H1 (cell line): ENCODE measurements around the gene MYO5B. TPM values are rescaled to one million over a fixed set of nuclear protein-coding genes. Genes with fewer than 3 reads are reported as not detected.

Experiments used
- CTCF ChIA-PET: fragments of 300-600 bp; sonication (Branson Sonifier 250); formaldehyde crosslinking; loops from one replicate; lab custom pipeline; 2021; ENCODE audit not compliant: partially characterized antibody; lab: Charles Lee
- POLR2A ChIA-PET: fragments of 300-600 bp; sonication (Branson Sonifier 250); formaldehyde crosslinking; loops from one replicate; lab custom pipeline; 2021; ENCODE audit warnings: inconsistent platforms; ENCODE audit not compliant: partially characterized antibody; lab: Charles Lee
- DNase-seq, 2 experiments: peaks; one replicate each; pipeline versions ENCODE4 v3.0.0 to v3.0.0-alpha.2; 2010 to 2022; ENCODE audit warnings: low spot score in 2 of 2, low read depth in 1 of 2, mixed read lengths in 1 of 2
- FAIRE-seq: peaks from 2 replicates; lab custom pipeline; 2011; peaks lifted over from hg19 to GRCh38; lab: Jason Lieb, UNC
- H2AFZ ChIP-seq: 2 replicates; pipeline ENCODE4 v1.8.1; 2012; ENCODE audit warnings: low read length, inconsistent platforms
- H2AK5ac ChIP-seq: 2 replicates; pipeline ENCODE4 v1.6.1; 2013; ENCODE audit warnings: low read depth, low read length
- H2BK120ac ChIP-seq: replicated peaks from 2 replicates; pipeline ENCODE3; 2013; ENCODE audit warnings: low read depth, low read length, inconsistent platforms
- H2BK12ac ChIP-seq: 2 replicates; pipeline ENCODE4 v1.6.1; 2013; ENCODE audit warnings: low read depth, low read length
- H2BK15ac ChIP-seq: 2 replicates; pipeline ENCODE4 v1.6.1; 2013; ENCODE audit warnings: low read length
- H2BK20ac ChIP-seq: 2 replicates; pipeline ENCODE4 v1.6.1; 2013; ENCODE audit warnings: low read length
- H2BK5ac ChIP-seq: 2 replicates; pipeline ENCODE4 v1.6.1; 2013; ENCODE audit warnings: low read depth, low read length
- H3K14ac ChIP-seq: 2 replicates; pipeline ENCODE4 v1.6.1; 2013; ENCODE audit warnings: inconsistent platforms; ENCODE audit not compliant: insufficient read length
- H3K18ac ChIP-seq: 2 replicates; pipeline ENCODE4 v1.6.1; 2013; ENCODE audit warnings: low read length; ENCODE audit errors: extremely low read depth
- H3K23ac ChIP-seq: 2 replicates; pipeline ENCODE4 v1.6.1; 2013; ENCODE audit warnings: inconsistent platforms; ENCODE audit not compliant: insufficient read length
- H3K23me2 ChIP-seq: 2 replicates; pipeline ENCODE4 v1.6.1; 2013; ENCODE audit warnings: low read depth, low read length
- H3K27ac ChIP-seq: 2 replicates; pipeline ENCODE4 v1.6.1; 2011; ENCODE audit warnings: low read depth, low read length, inconsistent platforms
- H3K27me3 ChIP-seq, 4 experiments: replicated peaks in 1 of 4; 1 replicate in 1 of 4; 2 replicates in 3 of 4; pipeline versions ENCODE4 v1.6.1 to v1.8.1; 2011 to 2013; ENCODE audit warnings: low read length in 3 of 4, mild to moderate bottlenecking in 3 of 4, inconsistent platforms in 2 of 4, mixed read lengths in 2 of 4, moderate library complexity in 1 of 4; ENCODE audit not compliant: control insufficient read depth in 3 of 4, insufficient read depth in 3 of 4; ENCODE audit errors: extremely low read depth in 1 of 4
- H3K36me3 ChIP-seq, 4 experiments: 2 replicates each; pipeline versions ENCODE4 v1.6.1 to v1.8.1; 2011 to 2013; ENCODE audit warnings: mild to moderate bottlenecking in 4 of 4, low read length in 3 of 4, moderate library complexity in 2 of 4, control low read depth in 1 of 4, inconsistent platforms in 1 of 4; ENCODE audit not compliant: insufficient read depth in 4 of 4, control insufficient read depth in 2 of 4
- H3K4ac ChIP-seq: replicated peaks from 2 replicates; pipeline ENCODE3; 2013; ENCODE audit warnings: low read length, low read depth, mixed read lengths, inconsistent platforms; ENCODE audit not compliant: insufficient read length
- H3K4me1 ChIP-seq, 4 experiments: replicated peaks in 1 of 4; 1 replicate in 1 of 4; 2 replicates in 3 of 4; pipeline versions ENCODE4 v1.6.1 to v1.8.1; 2011 to 2013; ENCODE audit warnings: low read length in 3 of 4, inconsistent platforms in 2 of 4, mixed read lengths in 1 of 4; ENCODE audit not compliant: insufficient read depth in 4 of 4, control insufficient read depth in 3 of 4
- H3K4me2 ChIP-seq, 2 experiments: 2 replicates each; pipeline versions ENCODE4 v1.6.1 to v1.8.1; 2011 to 2013; ENCODE audit warnings: low read depth in 2 of 2, low read length in 2 of 2, control low read depth in 1 of 2, inconsistent platforms in 1 of 2, mild to moderate bottlenecking in 1 of 2; ENCODE audit not compliant: insufficient read depth in 1 of 2
- H3K4me3 ChIP-seq, 4 experiments: fragments of 200-600, 300-600 bp in 1 of 4; sonication (generic), shearing (Covaris generic), sonication (Bioruptor Twin) in 1 of 4; 2 replicates each; pipeline versions ENCODE4 v1.5.1 to v1.8.1; 2011 to 2016; ENCODE audit warnings: low read length in 4 of 4, low read depth in 3 of 4, control low read depth in 2 of 4, inconsistent platforms in 2 of 4, mild to moderate bottlenecking in 2 of 4, mixed read lengths in 1 of 4, moderate library complexity in 1 of 4; ENCODE audit not compliant: insufficient read depth in 2 of 4; ENCODE audit errors: extremely low read depth in 1 of 4
- H3K56ac ChIP-seq: replicated peaks from 2 replicates; pipeline ENCODE3; 2013; ENCODE audit warnings: low read depth, mild to moderate bottlenecking, mixed read lengths, low read length, inconsistent platforms; ENCODE audit not compliant: insufficient read length
- H3K79me1 ChIP-seq: 2 replicates; pipeline ENCODE4 v1.6.1; 2013; ENCODE audit warnings: low read depth, low read length, control low read depth
- H3K79me2 ChIP-seq, 2 experiments: 2 replicates each; pipeline versions ENCODE4 v1.6.1 to v1.8.1; 2012 to 2013; ENCODE audit warnings: low read length in 2 of 2, mild to moderate bottlenecking in 2 of 2, inconsistent platforms in 1 of 2; ENCODE audit not compliant: insufficient read depth in 2 of 2, control insufficient read depth in 1 of 2
- H3K9ac ChIP-seq, 4 experiments: replicated peaks in 1 of 4; 1 replicate in 1 of 4; 2 replicates in 3 of 4; pipeline versions ENCODE4 v1.6.1 to v1.8.1; 2011 to 2013; ENCODE audit warnings: low read depth in 3 of 4, low read length in 3 of 4, control low read depth in 2 of 4, mild to moderate bottlenecking in 2 of 4, moderate library complexity in 2 of 4, inconsistent platforms in 1 of 4; ENCODE audit errors: extremely low read depth in 1 of 4
- H3K9me3 ChIP-seq, 2 experiments: 2 replicates each; pipeline versions ENCODE4 v1.6.1 to v1.8.1; 2012 to 2013; ENCODE audit warnings: mild to moderate bottlenecking in 2 of 2, moderate library complexity in 2 of 2, control low read depth in 1 of 2, inconsistent platforms in 1 of 2, low read depth in 1 of 2, low read length in 1 of 2, mixed read lengths in 1 of 2; ENCODE audit not compliant: insufficient read depth in 2 of 2
- H4K20me1 ChIP-seq, 2 experiments: replicated peaks in 1 of 2; 2 replicates each; pipeline versions ENCODE3 to v1.8.1; 2011 to 2013; ENCODE audit warnings: inconsistent platforms in 2 of 2, low read length in 2 of 2, mild to moderate bottlenecking in 1 of 2; ENCODE audit not compliant: insufficient read depth in 2 of 2, control insufficient read depth in 1 of 2
- H4K5ac ChIP-seq: 2 replicates; pipeline ENCODE4 v1.6.1; 2013; ENCODE audit warnings: low read length, low read depth, mixed read lengths, inconsistent platforms; ENCODE audit not compliant: insufficient read length
- H4K8ac ChIP-seq: 2 replicates; pipeline ENCODE4 v1.8.0; 2013; ENCODE audit warnings: mild to moderate bottlenecking, moderate library complexity, low read length, inconsistent platforms; ENCODE audit not compliant: insufficient read depth; ENCODE audit errors: extremely low read depth
- H4K91ac ChIP-seq: replicated peaks from 2 replicates; pipeline ENCODE3; 2013; ENCODE audit warnings: low read length, mixed read lengths, inconsistent platforms; ENCODE audit not compliant: insufficient read length
- CTBP2 ChIP-seq: IDR thresholded peaks from 2 replicates; pipeline ENCODE4 v1.7.0; 2011; ENCODE audit warnings: borderline replicate concordance, mild to moderate bottlenecking, moderate library complexity, mixed read lengths, low read length; ENCODE audit not compliant: insufficient read depth, insufficient read length
- CTCF ChIP-seq, 3 experiments: IDR thresholded peaks; 1 replicate in 2 of 3; 2 replicates in 1 of 3; pipeline versions ENCODE4 v1.5.1 to v1.6.1; 2011; ENCODE audit warnings: low read length in 3 of 3, mild to moderate bottlenecking in 3 of 3, inconsistent platforms in 2 of 3, low read depth in 1 of 3, moderate library complexity in 1 of 3; ENCODE audit not compliant: insufficient read depth in 1 of 3; ENCODE audit errors: control extremely low read depth in 1 of 3
- E2F6 ChIP-seq: IDR thresholded peaks from 2 replicates; pipeline ENCODE4 v1.6.1; 2012; ENCODE audit warnings: inconsistent platforms
- EGR1 ChIP-seq: IDR thresholded peaks from 2 replicates; pipeline ENCODE4 v1.6.1; 2011; ENCODE audit warnings: low read depth, low read length, borderline replicate concordance
- RAD21 ChIP-seq, 2 experiments: IDR thresholded peaks in 1 of 2; conservative IDR thresholded peaks in 1 of 2; 2 replicates each; pipeline ENCODE4 v1.6.1; 2011; ENCODE audit warnings: low read depth in 2 of 2, low read length in 2 of 2, improper control_type of control experiment in 1 of 2, inconsistent platforms in 1 of 2, mild to moderate bottlenecking in 1 of 2, moderate library complexity in 1 of 2
- TAF1 ChIP-seq: IDR thresholded peaks from 2 replicates; pipeline ENCODE4 v1.6.1; 2011; ENCODE audit warnings: mild to moderate bottlenecking, low read depth, low read length
- WGBS, 2 experiments: shearing (Covaris generic) in 1 of 2; methylation state at CpG; one replicate each; pipeline versions ENCODE4 v1.1.6 to v1.1.7; 2013 to 2015; ENCODE audit warnings: low lambda C conversion rate in 2 of 2, mixed read lengths in 2 of 2, inconsistent platforms in 1 of 2, low coverage in 1 of 2, missing lambda C conversion rate in 1 of 2; ENCODE audit not compliant: insufficient replicate concordance in 2 of 2, insufficient coverage in 1 of 2, insufficient read length in 1 of 2; ENCODE audit errors: extremely low coverage in 1 of 2, missing lambda C conversion rate in 1 of 2; 5-methylcytosine and 5-hydroxymethylcytosine counted together
- polyA plus RNA-seq, 7 experiments: library from polyadenylated mRNA; depleted of rRNA in 3 of 7; stranded (reverse) in 5 of 7; unstranded in 2 of 7; fragments of >200 nt in 5 of 7; fragments of 200-250 nt in 2 of 7; gene quantifications; 1 replicate in 5 of 7; 2 replicates in 1 of 7; 4 replicates in 1 of 7; pipeline versions ENCODE4 v1.2.1 to v1.2.3, GENCODE V29; 2011 to 2013; ENCODE audit warnings: missing spikeins in 2 of 7, mixed read lengths in 2 of 7
- total RNA-seq: library from RNA; stranded (reverse); fragmentation: NEBNext Ultra II Directional; extraction: Animal tissue kit (Norgen Biotek cat#: 25700); gene quantifications from 2 replicates; pipeline ENCODE4 v1.2.1, GENCODE V29; 2021

MYO5B gene
- total and polyA plus RNA-seq, 2 of the 8 experiments (the other 6 are each of a cell fraction or from before 2014, with no cell fraction given), result 6.4 to 7.7 TPM

GRCh38 chr18:50218432-50219197 is 23.7 kb upstream of the MYO5B start:
- POLR2A ChIA-PET, result no interaction called here
- H3K79me1 ChIP-seq, result no peaks in the 10 kb centered on the region
- no peaks in the 10 kb centered on the region for H3K27me3 ChIP-seq
- H3K18ac ChIP-seq, result no peak overlapping the region
- H3K4me3 ChIP-seq, result no peak overlapping the region
- H2BK15ac ChIP-seq, result no peak overlapping the region
- no peaks in the 10 kb centered on the region for H3K79me2 ChIP-seq
- H3K23ac ChIP-seq, result no peak overlapping the region
- peaks cover 6 to 7% of the 10 kb centered on the region in 2 experiments; a peak in 2 of 4 replicates for H3K9me3 ChIP-seq
- H3K23me2 ChIP-seq, result no peaks in the 10 kb centered on the region
- no peak overlapping the region for H2BK120ac ChIP-seq
- H4K5ac ChIP-seq, result no peak overlapping the region
- H4K20me1 ChIP-seq, result no peaks in the 10 kb centered on the region
- peak; percentile 39 for FAIRE-seq
- H2BK5ac ChIP-seq, result no peak overlapping the region
- WGBS, 2 experiments, result 64% methylated on average over 7 of the region's 7 CpGs; no CpG with 5 or more reads in 1 of the 2 experiments
- TF ChIP-seq RAD21 (IDR thresholded peaks at IDR 0.05 in 1 of 2, conservative IDR thresholded peaks at IDR 0.05 in 1 of 2; ENCODE audit: low read depth in 2 of 2, low read length in 2 of 2) (peak; percentile 64 to 70), E2F6 (peak; percentile 29), TAF1 (no peak), CTBP2 (no peak), EGR1 (no peak), CTCF (IDR thresholded peaks at IDR 0.05; ENCODE audit: control extremely low read depth in 1 of 3, insufficient read depth in 1 of 3, low read depth in 1 of 3, low read length in 3 of 3) (peak; percentile 20 to 76 (median 69))
- TF ChIP-seq, all 59 proteins: peak for 3
- Histone ChIP-seq H3K56ac (no peak overlapping the region), H4K8ac (no peak overlapping the region), H3K14ac (no peak overlapping the region), H3K4me1 (no peaks in the 10 kb centered on the region), H4K91ac (no peak overlapping the region), H3K27ac (no peak overlapping the region), H3K4ac (no peak overlapping the region), H2AFZ (peak overlapping the region; percentile 2; the same call in 1 of the 2 replicates), H2AK5ac (no peak overlapping the region), H3K4me2 (no peak overlapping the region), H2BK20ac (no peak overlapping the region), H2BK12ac (no peak overlapping the region), H3K36me3 (no peaks in the 10 kb centered on the region), H3K9ac (no peak overlapping the region)
- CTCF ChIA-PET, result interaction anchor here (0.5 to 5.7 kb wide), 31 partner anchors 11 to 543 kb away, joined by 3 to 51 read pairs (median 4); partner anchors contain the start of gene CFAP53
- DNase-seq, result peak in 1 of 2 experiments; percentile 60
